NB4 (cell line): ENCODE measurements around the gene LRIG1.

ENCODE experiments used
- CTCF ChIP-seq: IDR thresholded peaks from one replicate; pipeline ENCODE4 v1.5.1; 2012; ENCODE audit warnings: low read depth, low read length
- MAX ChIP-seq: IDR thresholded peaks from 2 replicates; pipeline ENCODE4 v1.6.1; 2011; ENCODE audit warnings: low read depth, low read length
- MYC ChIP-seq: IDR thresholded peaks from 2 replicates; pipeline ENCODE4 v1.6.1; 2011; ENCODE audit warnings: low read depth, low read length
- POLR2A ChIP-seq: IDR thresholded peaks from 2 replicates; pipeline ENCODE4 v1.6.1; 2011; ENCODE audit warnings: mild to moderate bottlenecking; ENCODE audit not compliant: insufficient read length; ENCODE audit errors: extremely low read depth

- TF ChIP-seq CTCF (no peak), POLR2A (no peak), MYC (no peak), MAX (no peak)
These were observed 86.0 kb downstream of the LRIG1 start for GRCh38 chr3:66414846-66415245.
